Panc1 (cell line): Measurements from ENCODE around the gene TADA2B. TPM values are rescaled to one million over a fixed set of nuclear protein-coding genes. Genes with fewer than 3 reads are reported as not detected.

Source experiments
- ATAC-seq: fragments of 200-7000 bp; cut with Tn5 transposase; 2 replicates; pipeline ENCODE4 v1.9.1; 2020; ENCODE audit warnings: mild to moderate bottlenecking, moderate library complexity
- BruUV-seq: library from RNA; stranded (reverse); fragments of 400-500 nt; replicated peaks from 2 replicates; lab custom pipeline; 2021; lab: Mats Ljungman, UMichigan
- CTCF ChIA-PET: fragments of 300-600 bp; sonication (Branson Sonifier 250); formaldehyde crosslinking; loops from one replicate; lab custom pipeline; 2022; ENCODE audit warnings: antibody characterized with exemption; lab: Charles Lee
- POLR2A ChIA-PET: fragments of 300-600 bp; sonication (Branson Sonifier 250); formaldehyde crosslinking; loops from one replicate; lab custom pipeline; 2022; ENCODE audit warnings: antibody characterized with exemption; lab: Charles Lee
- DNase-seq: peaks from one replicate; pipeline ENCODE4 v3.0.0-alpha.2; 2010; ENCODE audit warnings: low read depth, low spot score
- H3K27ac ChIP-seq: 2 replicates; pipeline ENCODE4 v1.5.1; 2011; ENCODE audit warnings: mild to moderate bottlenecking, low read length, inconsistent platforms
- H3K27me3 ChIP-seq: fragments of 200-500 bp; sonication (Bioruptor generic); 2 replicates; pipeline ENCODE4 v1.6.0; 2014; ENCODE audit warnings: low read length, inconsistent platforms; ENCODE audit not compliant: control insufficient read depth, insufficient read depth
- H3K36me3 ChIP-seq: fragments of 200-500 bp; sonication (Bioruptor generic); 2 replicates; pipeline ENCODE4 v1.5.1; 2014; ENCODE audit warnings: inconsistent platforms, mild to moderate bottlenecking, low read length, moderate library complexity; ENCODE audit not compliant: control insufficient read depth, insufficient read depth
- H3K4me1 ChIP-seq: 2 replicates; pipeline ENCODE4 v1.5.1; 2011; ENCODE audit warnings: inconsistent platforms, mild to moderate bottlenecking, low read length, moderate library complexity; ENCODE audit not compliant: control insufficient read depth, insufficient read depth
- H3K4me3 ChIP-seq, 2 experiments: 2 replicates each; pipeline ENCODE4 v1.5.1; 2011 to 2012; ENCODE audit warnings: low read depth in 2 of 2, low read length in 2 of 2, mild to moderate bottlenecking in 2 of 2, inconsistent platforms in 1 of 2, moderate library complexity in 1 of 2
- H3K9me3 ChIP-seq: fragments of 200-500 bp; sonication (Bioruptor generic); 2 replicates; pipeline ENCODE4 v1.5.1; 2014; ENCODE audit warnings: low read depth, mild to moderate bottlenecking, inconsistent platforms, low read length, moderate library complexity; ENCODE audit not compliant: control insufficient read depth, insufficient read depth
- CTCF ChIP-seq: fragments of 450-650 bp; IDR thresholded peaks from 2 replicates; pipeline ENCODE4 v1.5.1; 2017; ENCODE audit warnings: mild to moderate bottlenecking
- POLR2AphosphoS5 ChIP-seq: IDR thresholded peaks from 2 replicates; pipeline ENCODE4 v1.6.1; 2012; ENCODE audit warnings: mild to moderate bottlenecking, low read depth, low read length, moderate library complexity
- REST ChIP-seq, 2 experiments: IDR thresholded peaks; 2 replicates each; pipeline ENCODE4 v1.6.1; 2011 to 2012; ENCODE audit warnings: low read depth in 2 of 2, control low read depth in 1 of 2, low read length in 1 of 2, mild to moderate bottlenecking in 1 of 2, moderate library complexity in 1 of 2; ENCODE audit not compliant: insufficient read depth in 1 of 2
- SIN3A ChIP-seq: IDR thresholded peaks from 2 replicates; pipeline ENCODE4 v1.6.1; 2012; ENCODE audit warnings: low read depth, mild to moderate bottlenecking, low read length, moderate library complexity, borderline replicate concordance; ENCODE audit not compliant: insufficient read depth
- TCF7L2 ChIP-seq: IDR thresholded peaks from 2 replicates; pipeline ENCODE4 v1.6.1; 2011; ENCODE audit warnings: mild to moderate bottlenecking, low read depth, low read length, inconsistent platforms
- in situ Hi-C: cut with HindIII; loops from 2 replicates; pipeline ENCODE4 v1.10.0; 2016; ENCODE audit warnings: low sequenced_read_pairs, low pct_unique_long_range_greater_than_20kb
- intact Hi-C: fragments of 100-400 bp; cut with micrococcal nuclease; formaldehyde crosslinking; loops from one replicate; pipeline ENCODE4 v1.10.0; 2022; ENCODE audit not compliant: unreplicated experiment
- total RNA-seq: library from RNA; stranded (reverse); gene quantifications from one replicate; pipeline ENCODE4 v1.2.1, GENCODE V29; 2021; ENCODE audit not compliant: unreplicated experiment

The TADA2B gene
- total RNA-seq, 1 experiment from 2014 or later = 17.6 TPM

GRCh38 chr4:7055111-7055989 is 12.2 kb downstream of the TADA2B start:
- intact Hi-C loops = no loop called here
- H3K4me3 ChIP-seq = no peak overlapping the region
- ChIA-PET CTCF (no interaction called here), POLR2A (no interaction called here)
- no peaks in the 10 kb centered on the region for H3K27me3 ChIP-seq
- TF ChIP-seq REST (IDR thresholded peaks at IDR 0.05; ENCODE audit: insufficient read depth in 1 of 2, low read depth in 2 of 2, low read length in 1 of 2) (no peak), POLR2AphosphoS5 (no peak), CTCF (no peak), SIN3A (no peak), TCF7L2 (no peak)
- peaks cover 2% of the 10 kb centered on the region; the same call in 1 of the 2 replicates for H3K36me3 ChIP-seq
- no peak for ATAC-seq
- in situ Hi-C loops = no loop called here
- peaks cover 3% of the 10 kb centered on the region; the same call in 1 of the 2 replicates for H3K4me1 ChIP-seq
- no peaks in the 10 kb centered on the region for H3K9me3 ChIP-seq
- DNase-seq = no peak
- BruUV-seq = no TSS peak
- no peak overlapping the region for H3K27ac ChIP-seq

- TF ChIP-seq CTCF (no peak), REST (IDR thresholded peaks at IDR 0.05; ENCODE audit: insufficient read depth in 1 of 2, low read depth in 2 of 2, low read length in 1 of 2) (no peak), SIN3A (no peak), TCF7L2 (no peak), POLR2AphosphoS5 (no peak)
Observed at GRCh38 chr4:7055990-7056325, 12.8 kb downstream of the TADA2B start.

More at GRCh38 chr4:7055990-7056325, 12.8 kb downstream of the TADA2B start:
- CTCF ChIA-PET = interaction anchor here (0.6 kb wide), 1 partner anchor 13 kb away, joined by 3 read pairs; a partner anchor contains a TSS
- H3K27ac ChIP-seq = no peak overlapping the region
- in situ Hi-C loops (no loop called here), intact Hi-C loops (no loop called here)
- H3K9me3 ChIP-seq = no peaks in the 10 kb centered on the region
- H3K4me3 ChIP-seq = no peak overlapping the region
- no peak for DNase-seq
- no peaks in the 10 kb centered on the region for H3K27me3 ChIP-seq
- peaks cover 5% of the 10 kb centered on the region for H3K36me3 ChIP-seq
- no TSS peak for BruUV-seq
- ATAC-seq = no peak
- no peaks in the 10 kb centered on the region for H3K4me1 ChIP-seq
- POLR2A ChIA-PET = interaction anchor here (0.6 kb wide), 1 partner anchor 28 kb away, joined by 3 read pairs; no protein-coding TSS in a partner anchor
